HFF-Myc (cell line): Measurements from ENCODE around the gene EXOG.

Source experiments
- DNase-seq: peaks from one replicate; pipeline ENCODE4 v3.0.0-alpha.2; 2011; ENCODE audit warnings: low read depth; ENCODE audit errors: extremely low read depth
- H3K4me3 ChIP-seq: replicated peaks from 2 replicates; pipeline ENCODE4 v1.5.1; 2011; ENCODE audit warnings: low read depth, mild to moderate bottlenecking, control low read depth, low read length
- TF ChIP-seq, protein P1 (sequence below): IDR thresholded peaks from 2 replicates; pipeline ENCODE4 v1.5.1; 2012; ENCODE audit warnings: mild to moderate bottlenecking, low read depth, low read length, control low read depth; ENCODE audit errors: missing control alignments

EXOG gene

DNA sequence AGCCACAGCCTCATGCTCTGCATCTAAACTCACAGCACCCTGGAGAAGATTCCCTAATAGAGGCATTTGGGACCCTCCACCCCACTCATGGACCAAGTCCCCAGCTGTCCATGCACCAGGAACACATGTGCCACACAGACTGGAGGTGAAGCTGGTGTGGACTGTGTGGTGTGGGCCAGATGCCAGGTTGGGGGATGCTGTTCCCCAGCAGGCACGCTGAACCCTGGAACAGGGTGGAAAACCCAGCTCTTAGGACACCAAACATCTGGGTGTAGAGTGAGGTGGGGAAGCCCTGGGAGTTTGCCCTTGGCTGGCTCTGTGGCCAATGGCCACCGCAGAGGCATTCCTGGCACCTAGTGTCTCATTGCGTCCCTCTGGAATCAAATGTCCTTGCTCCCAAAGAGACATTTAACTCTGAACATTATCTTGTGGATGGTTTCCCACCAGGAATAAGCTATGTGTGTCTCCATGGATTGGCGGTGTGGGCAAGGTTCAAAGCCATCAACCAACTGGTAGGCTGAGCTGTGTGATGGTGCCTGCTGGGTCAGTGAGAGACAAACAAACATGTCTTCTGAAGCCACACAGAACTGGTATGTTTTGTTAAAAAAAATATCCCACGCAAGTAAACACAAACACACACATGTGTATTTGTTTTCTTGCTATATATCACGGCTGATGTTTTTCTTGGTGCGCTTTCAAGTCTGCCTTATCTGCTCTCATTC, 65.0 kb downstream of the EXOG start:
- TF ChIP-seq, protein P1, sequence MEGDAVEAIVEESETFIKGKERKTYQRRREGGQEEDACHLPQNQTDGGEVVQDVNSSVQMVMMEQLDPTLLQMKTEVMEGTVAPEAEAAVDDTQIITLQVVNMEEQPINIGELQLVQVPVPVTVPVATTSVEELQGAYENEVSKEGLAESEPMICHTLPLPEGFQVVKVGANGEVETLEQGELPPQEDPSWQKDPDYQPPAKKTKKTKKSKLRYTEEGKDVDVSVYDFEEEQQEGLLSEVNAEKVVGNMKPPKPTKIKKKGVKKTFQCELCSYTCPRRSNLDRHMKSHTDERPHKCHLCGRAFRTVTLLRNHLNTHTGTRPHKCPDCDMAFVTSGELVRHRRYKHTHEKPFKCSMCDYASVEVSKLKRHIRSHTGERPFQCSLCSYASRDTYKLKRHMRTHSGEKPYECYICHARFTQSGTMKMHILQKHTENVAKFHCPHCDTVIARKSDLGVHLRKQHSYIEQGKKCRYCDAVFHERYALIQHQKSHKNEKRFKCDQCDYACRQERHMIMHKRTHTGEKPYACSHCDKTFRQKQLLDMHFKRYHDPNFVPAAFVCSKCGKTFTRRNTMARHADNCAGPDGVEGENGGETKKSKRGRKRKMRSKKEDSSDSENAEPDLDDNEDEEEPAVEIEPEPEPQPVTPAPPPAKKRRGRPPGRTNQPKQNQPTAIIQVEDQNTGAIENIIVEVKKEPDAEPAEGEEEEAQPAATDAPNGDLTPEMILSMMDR: no peak
- H3K4me3 ChIP-seq: no peak overlapping the region
- no peak for DNase-seq

DNA sequence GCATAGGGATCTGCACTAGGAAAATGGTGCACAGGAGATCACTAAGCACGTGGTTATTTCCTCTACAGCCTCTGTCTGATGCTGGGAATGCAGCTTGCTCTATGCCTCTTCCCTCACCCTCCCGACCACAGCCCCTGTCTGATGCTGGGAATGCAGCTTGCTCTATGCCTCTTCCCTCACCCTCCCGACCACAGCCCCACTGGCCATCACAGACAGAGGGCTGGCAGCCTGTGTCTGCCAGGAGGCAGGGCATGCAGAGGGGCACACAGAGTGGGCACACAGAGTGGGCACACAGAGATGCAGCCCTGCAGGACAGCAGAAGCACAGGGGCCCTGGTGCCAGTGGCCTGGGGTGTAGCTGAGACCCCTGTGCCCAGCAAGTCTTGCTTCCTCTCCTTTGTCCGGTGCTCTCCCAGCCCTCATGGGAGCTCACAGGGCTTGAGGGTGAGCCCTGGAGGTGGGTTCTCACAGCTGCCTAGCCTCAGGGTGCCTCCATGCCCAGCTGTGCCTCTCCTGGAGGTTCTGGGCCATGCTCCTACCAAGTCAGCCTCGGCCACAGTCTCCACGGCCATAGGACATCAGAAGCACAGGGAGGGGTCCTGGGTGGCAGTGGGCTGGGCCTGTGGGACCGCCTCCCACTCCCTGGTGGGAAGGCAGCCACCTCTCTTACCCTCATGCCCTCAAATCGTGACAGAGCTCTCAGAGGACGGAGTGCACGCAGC, 65.8 kb downstream of the EXOG start:
- TF ChIP-seq, protein P1: no peak
- H3K4me3 ChIP-seq: no peak overlapping the region
- no peak for DNase-seq

DNA sequence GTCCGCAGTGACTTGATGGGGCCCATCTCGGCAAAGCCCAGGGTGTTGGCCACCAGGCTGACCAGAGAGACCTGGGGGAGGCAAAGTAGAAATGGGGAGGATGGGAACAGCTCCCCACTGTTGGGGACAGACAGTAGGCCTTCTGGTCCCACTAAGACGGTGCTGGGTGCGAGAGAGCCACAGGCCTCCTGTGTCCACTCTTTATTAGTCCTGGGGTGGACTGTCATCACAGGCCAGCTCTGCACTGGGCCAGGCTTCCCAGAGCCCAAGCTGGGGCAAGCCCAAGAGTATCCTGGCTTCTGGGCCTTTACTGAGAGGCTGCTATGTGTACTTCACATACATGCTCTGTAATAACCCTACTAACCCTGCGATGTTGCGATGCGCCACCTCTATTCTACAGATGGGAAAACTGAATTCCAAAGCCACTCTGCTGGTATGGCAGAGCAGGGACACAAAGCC, 66.4 kb downstream of the EXOG start:
- TF ChIP-seq, protein P1: no peak
- no peak overlapping the region for H3K4me3 ChIP-seq
- DNase-seq: no peak

DNA sequence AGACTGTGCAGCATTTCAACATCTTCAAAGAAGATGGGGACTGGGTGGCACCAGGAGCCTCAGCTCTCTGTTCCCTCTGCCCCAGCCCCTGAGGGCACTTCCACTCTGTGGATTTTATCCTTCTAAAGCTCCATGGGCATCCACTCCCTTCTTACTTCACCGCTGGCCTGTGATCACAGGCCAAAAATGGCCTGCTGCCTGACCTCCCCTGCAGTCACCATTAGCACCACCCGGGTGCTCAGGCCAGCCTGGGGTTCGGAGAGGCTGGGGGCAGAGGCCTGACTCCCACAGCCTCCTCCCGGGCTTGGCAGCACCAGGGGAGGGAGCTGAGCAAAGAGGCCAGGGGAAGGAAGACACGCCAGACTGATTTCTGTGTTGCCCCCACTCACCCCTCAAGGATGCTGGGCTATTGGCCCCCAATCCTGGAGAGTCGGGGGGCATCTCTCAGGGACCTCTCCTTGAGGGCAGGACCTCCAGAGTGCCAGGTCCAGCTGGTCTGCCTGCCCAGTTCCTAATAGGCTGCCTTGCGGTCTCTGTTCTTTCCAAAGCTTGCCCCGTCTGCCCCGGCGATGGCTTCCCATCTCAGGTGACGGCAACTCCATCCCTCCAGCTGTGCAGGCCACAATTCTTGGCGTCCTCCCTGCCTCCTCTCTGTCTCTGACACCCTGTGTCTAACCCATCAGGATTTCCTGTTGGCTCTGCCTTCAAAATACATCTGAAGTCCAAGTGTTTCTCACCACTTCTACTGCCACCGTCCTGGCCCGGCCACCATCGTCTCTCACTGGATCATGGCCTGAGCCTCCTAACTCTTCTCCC, 67.1 kb downstream of the EXOG start:
- TF ChIP-seq, protein P1: no peak
- DNase-seq: no peak
- H3K4me3 ChIP-seq: no peak overlapping the region

DNA sequence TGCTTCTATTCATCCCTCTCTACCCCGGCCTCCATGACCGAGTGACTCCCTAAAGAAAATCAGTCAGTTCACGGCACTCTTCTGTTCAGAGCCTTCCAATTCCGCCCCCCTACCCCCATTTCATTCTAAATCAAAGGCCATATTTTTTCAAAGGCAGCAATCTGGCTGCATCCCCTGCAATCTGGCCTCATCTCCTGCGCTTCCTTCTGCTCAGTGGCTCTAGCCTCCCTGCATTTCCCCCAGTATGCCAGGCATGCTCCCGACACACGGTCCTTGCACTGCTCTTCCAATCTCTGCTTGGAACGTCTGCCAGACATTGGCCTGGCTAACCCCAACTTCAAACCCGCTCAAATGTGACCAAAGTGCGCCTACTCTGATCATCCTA, 67.7 kb downstream of the EXOG start:
- TF ChIP-seq, protein P1: no peak
- no peak overlapping the region for H3K4me3 ChIP-seq
- DNase-seq: no peak

DNA sequence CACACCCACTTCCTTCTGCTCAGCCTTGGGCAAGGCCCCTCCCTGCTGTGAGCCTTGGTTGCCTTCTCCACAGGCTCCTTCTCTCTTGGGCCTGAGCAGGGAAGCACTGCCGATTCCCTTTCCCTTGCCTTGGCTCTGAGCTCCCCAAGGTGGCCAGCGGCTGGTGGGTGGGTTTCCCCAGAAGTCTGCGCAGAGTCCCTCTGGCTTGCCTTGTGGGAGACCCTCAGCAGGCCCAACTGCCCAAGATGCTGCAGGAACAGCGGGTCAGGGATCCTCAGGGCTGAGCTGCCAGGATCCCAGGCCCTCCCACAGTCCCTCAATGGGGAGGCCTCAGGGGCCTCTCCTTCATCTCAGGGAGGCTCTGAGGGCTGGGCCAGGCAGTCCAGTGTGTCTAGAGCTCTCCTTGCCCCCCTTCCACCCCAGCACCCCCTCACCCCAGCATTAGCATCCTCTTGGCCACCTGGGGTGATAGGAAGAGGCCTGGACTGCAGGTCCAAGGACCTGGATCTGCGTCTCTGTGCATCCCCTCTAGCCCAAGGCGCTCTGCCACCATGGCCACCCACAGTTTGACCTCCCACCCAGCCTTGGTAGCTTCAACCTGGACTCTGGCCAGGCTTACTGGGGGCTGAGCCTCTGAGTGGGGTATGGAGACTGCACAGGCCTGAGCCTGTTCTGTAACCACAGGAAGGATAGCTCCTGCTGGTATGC, 68.6 kb downstream of the EXOG start:
- DNase-seq: no peak
- TF ChIP-seq, protein P1: no peak
- H3K4me3 ChIP-seq: no peak overlapping the region
